Measurements from ENCODE around the gene ZBTB16.
A peak's percentile ranks its signal among the peaks of the same experiment; 100 is the strongest.

The ZBTB16 gene

GRCh38 chr11:114059278-114059983 is at the start of gene ZBTB16:
ZBTB16 (plus strand) TSS chr11:114059711; CDS start chr11:114063301, 3,590 bp downstream.
- DNase-seq = peak; percentile 87

GRCh38 chr11:114010931-114011330 is 48.6 kb upstream of the ZBTB16 start:
- no peak for DNase-seq

- DNase-seq = no peak
Observed at GRCh38 chr11:114011443-114011842, 48.1 kb upstream of the ZBTB16 start.

GRCh38 chr11:114015117-114015516 is 44.4 kb upstream of the ZBTB16 start:
- no peak for DNase-seq

- no peak for DNase-seq
Observed at GRCh38 chr11:114016986-114017385, 42.5 kb upstream of the ZBTB16 start.

GRCh38 chr11:114017723-114018122 is 41.8 kb upstream of the ZBTB16 start:
- DNase-seq = no peak

- DNase-seq = no peak
Observed at GRCh38 chr11:114019046-114019445, 40.5 kb upstream of the ZBTB16 start.

- DNase-seq = no peak
Observed at GRCh38 chr11:114019574-114019973, 39.9 kb upstream of the ZBTB16 start.

- peak; percentile 2 for DNase-seq
Observed at GRCh38 chr11:114025329-114025907, 34.1 kb upstream of the ZBTB16 start.

GRCh38 chr11:114026355-114026754 is 33.2 kb upstream of the ZBTB16 start:
- DNase-seq = no peak

GRCh38 chr11:114027391-114027790 is 32.1 kb upstream of the ZBTB16 start:
- no peak for DNase-seq

- DNase-seq = no peak
Observed at GRCh38 chr11:114027926-114028325, 31.6 kb upstream of the ZBTB16 start.

GRCh38 chr11:114031246-114031966 is 28.1 kb upstream of the ZBTB16 start:
- DNase-seq = no peak

GRCh38 chr11:114031967-114032320 is 27.6 kb upstream of the ZBTB16 start:
- no peak for DNase-seq

GRCh38 chr11:114033066-114033465 is 26.4 kb upstream of the ZBTB16 start:
- no peak for DNase-seq

GRCh38 chr11:114033572-114033971 is 25.9 kb upstream of the ZBTB16 start:
- DNase-seq = no peak

- DNase-seq = no peak
Observed at GRCh38 chr11:114034956-114035355, 24.6 kb upstream of the ZBTB16 start.

GRCh38 chr11:114036147-114036811 is 23.2 kb upstream of the ZBTB16 start:
- no peak for DNase-seq

- no peak for DNase-seq
Observed at GRCh38 chr11:114036958-114037357, 22.6 kb upstream of the ZBTB16 start.

GRCh38 chr11:114039551-114039950 is 20.0 kb upstream of the ZBTB16 start:
- no peak for DNase-seq

GRCh38 chr11:114040706-114041211 is 18.8 kb upstream of the ZBTB16 start:
- DNase-seq = no peak

- DNase-seq = no peak
Observed at GRCh38 chr11:114042234-114042633, 17.3 kb upstream of the ZBTB16 start.

Measured in NCI-H1105 treated with DMSO at 0.1 percent for 48 hours (cell line).